ENCODE measurements around the gene BIRC5.
A peak's percentile ranks its signal among the peaks of the same experiment; 100 is the strongest.
"Not testable (repeated sequence)": the region's sequence is repeated elsewhere in the genome, so short reads cannot be mapped to it uniquely, and the experiment has no call there.

BIRC5 gene

DNA sequence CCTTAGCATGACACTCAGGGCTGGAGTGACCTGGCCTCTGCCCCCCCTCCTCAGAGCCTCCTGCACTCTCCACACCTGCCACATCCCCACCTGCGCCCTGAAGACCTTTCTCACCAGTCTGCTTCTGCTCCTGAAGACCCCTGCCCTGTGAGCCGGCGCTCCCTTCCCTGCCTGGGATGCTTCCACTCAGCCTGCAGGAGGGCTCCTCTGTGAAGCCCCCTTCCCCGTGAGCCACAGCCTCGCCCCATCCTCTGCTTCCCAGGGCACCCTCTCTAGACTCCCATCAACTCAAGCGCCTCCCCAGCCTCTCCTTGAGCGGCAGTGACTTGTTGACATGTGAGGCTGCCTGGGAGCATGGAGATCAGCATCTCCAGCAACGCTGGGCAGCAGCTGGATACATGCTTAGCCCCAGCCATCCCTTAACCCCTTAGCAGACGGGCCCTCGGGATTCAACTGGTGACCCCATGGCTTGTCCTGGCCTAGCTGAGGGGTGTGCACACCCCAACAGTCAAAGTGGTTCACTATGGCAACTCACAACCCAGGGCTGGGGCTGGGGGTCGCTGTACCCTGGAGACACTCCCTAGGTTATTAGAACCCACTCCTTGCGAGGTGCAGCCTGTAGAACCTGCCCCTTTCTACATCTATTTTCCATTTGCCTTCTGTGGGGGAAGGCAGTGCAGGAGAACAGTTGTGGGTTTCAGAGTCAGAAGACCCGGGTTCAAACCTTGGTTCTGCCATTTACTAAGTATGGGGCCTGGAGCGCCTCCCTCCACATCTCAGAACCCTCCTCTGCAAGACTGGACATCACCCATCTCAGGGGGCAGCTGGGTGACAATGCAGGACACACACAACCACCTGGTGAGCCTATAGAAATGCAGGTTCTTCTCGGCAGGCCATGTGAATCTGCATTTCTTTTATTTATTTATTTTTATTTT, 38.9 kb downstream of the BIRC5 start:
- Histone ChIP-seq H3K27me3 (ENCODE audit: control insufficient read depth, insufficient read depth, low read length) (no peaks in the 10 kb centered on the region), H3K27ac (ENCODE audit: low read depth, low read length) (no peak overlapping the region), H3K9ac (ENCODE audit: low read length) (no peak overlapping the region), H3K4me1 (ENCODE audit: control insufficient read depth, insufficient read depth, low read length) (peaks cover 2% of the 10 kb centered on the region), H3K4me3 (ENCODE audit: low read length) (no peak overlapping the region), H3K36me3 (ENCODE audit: control insufficient read depth, insufficient read depth, low read length) (no peaks in the 10 kb centered on the region)

DNA sequence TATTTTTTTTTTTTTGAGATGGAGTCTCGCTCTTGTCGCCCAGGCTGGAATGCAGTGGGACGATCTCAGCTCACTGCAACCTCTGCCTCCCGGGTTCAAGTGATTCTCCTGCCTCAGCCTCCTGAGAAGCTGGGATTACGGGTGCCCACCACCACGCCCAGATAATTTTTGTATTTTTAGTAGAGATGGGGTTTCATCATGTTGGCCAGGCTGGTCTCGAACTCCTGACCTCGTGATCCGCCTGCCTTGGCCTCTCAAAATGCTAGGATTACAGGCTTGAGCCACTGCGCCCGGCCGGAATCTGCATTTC, 39.5 kb downstream of the BIRC5 start:
- peak overlapping the region; percentile 66 for H3K9ac ChIP-seq (ENCODE audit: low read length)
- not testable (repeated sequence) for H3K4me1 ChIP-seq (ENCODE audit: control insufficient read depth, insufficient read depth, low read length); H3K27me3 ChIP-seq (ENCODE audit: control insufficient read depth, insufficient read depth, low read length); H3K27ac ChIP-seq (ENCODE audit: low read depth, low read length); H3K36me3 ChIP-seq (ENCODE audit: control insufficient read depth, insufficient read depth, low read length)
- H3K4me3 ChIP-seq (ENCODE audit: low read length), result peak overlapping the region; percentile 96

GRCh38 chr17:78253946-78254672, 40.1 kb downstream of the BIRC5 start:
- Histone ChIP-seq H3K4me3 (ENCODE audit: low read length) (peak overlapping the region; percentile 96), H3K27ac (ENCODE audit: low read depth, low read length) (peak overlapping the region; percentile 81), H3K4me1 (ENCODE audit: control insufficient read depth, insufficient read depth, low read length) (peaks cover 2% of the 10 kb centered on the region), H3K36me3 (ENCODE audit: control insufficient read depth, insufficient read depth, low read length) (no peaks in the 10 kb centered on the region), H3K9ac (ENCODE audit: low read length) (peak overlapping the region; percentile 66), H3K27me3 (ENCODE audit: control insufficient read depth, insufficient read depth, low read length) (no peaks in the 10 kb centered on the region)

GRCh38 chr17:78255029-78255656, 41.1 kb downstream of the BIRC5 start:
- H3K27ac ChIP-seq (ENCODE audit: low read depth, low read length), result no peak overlapping the region

DNA sequence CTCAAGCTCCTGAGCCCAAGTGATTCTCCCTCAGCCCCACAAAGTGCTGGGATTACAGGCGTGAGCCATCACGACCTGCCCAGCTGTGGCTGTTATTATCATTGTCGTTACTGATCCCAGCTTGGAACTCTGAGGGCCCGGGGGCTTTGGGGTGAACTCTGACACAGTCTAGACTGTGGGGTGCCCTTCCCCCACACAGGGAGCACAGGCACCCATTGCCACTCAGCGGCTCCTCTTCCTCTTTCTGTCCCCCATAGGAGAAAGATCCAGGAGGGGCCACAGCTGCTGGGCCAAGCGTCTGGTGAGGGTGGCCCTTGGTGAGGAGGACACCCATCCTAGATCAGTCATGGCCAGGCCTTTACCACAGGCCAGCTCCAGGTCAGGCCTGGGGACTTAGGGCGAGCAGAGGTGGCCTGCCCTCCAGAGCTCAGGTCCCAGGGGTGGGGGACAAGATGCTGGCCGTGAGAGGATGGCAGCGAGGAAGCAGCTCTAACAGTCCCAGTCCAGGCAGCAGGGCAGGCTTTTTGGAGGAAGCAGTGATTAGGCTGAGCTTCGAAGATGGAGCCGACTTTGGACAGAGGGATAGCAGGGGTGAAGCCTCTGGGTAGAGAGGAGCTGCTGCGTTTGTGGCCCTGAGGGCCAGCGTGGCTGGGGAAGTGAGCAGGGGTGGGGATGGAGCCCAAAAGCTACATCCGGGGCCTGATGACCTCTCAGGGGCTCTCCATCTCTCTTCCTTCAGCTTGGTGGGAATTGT, 42.1 kb downstream of the BIRC5 start:
- Histone ChIP-seq H3K27me3 (ENCODE audit: control insufficient read depth, insufficient read depth, low read length) (no peaks in the 10 kb centered on the region), H3K36me3 (ENCODE audit: control insufficient read depth, insufficient read depth, low read length) (no peaks in the 10 kb centered on the region), H3K4me3 (ENCODE audit: low read length) (no peak overlapping the region), H3K27ac (ENCODE audit: low read depth, low read length) (no peak overlapping the region), H3K4me1 (ENCODE audit: control insufficient read depth, insufficient read depth, low read length) (peaks cover 2% of the 10 kb centered on the region), H3K9ac (ENCODE audit: low read length) (no peak overlapping the region)

More at GRCh38 chr17:78255029-78255656, 41.1 kb downstream of the BIRC5 start:
- Histone ChIP-seq H3K9ac (ENCODE audit: low read length) (no peak overlapping the region), H3K4me3 (ENCODE audit: low read length) (no peak overlapping the region), H3K27me3 (ENCODE audit: control insufficient read depth, insufficient read depth, low read length) (no peaks in the 10 kb centered on the region), H3K36me3 (ENCODE audit: control insufficient read depth, insufficient read depth, low read length) (no peaks in the 10 kb centered on the region), H3K4me1 (ENCODE audit: control insufficient read depth, insufficient read depth, low read length) (peaks cover 2% of the 10 kb centered on the region)

DNA sequence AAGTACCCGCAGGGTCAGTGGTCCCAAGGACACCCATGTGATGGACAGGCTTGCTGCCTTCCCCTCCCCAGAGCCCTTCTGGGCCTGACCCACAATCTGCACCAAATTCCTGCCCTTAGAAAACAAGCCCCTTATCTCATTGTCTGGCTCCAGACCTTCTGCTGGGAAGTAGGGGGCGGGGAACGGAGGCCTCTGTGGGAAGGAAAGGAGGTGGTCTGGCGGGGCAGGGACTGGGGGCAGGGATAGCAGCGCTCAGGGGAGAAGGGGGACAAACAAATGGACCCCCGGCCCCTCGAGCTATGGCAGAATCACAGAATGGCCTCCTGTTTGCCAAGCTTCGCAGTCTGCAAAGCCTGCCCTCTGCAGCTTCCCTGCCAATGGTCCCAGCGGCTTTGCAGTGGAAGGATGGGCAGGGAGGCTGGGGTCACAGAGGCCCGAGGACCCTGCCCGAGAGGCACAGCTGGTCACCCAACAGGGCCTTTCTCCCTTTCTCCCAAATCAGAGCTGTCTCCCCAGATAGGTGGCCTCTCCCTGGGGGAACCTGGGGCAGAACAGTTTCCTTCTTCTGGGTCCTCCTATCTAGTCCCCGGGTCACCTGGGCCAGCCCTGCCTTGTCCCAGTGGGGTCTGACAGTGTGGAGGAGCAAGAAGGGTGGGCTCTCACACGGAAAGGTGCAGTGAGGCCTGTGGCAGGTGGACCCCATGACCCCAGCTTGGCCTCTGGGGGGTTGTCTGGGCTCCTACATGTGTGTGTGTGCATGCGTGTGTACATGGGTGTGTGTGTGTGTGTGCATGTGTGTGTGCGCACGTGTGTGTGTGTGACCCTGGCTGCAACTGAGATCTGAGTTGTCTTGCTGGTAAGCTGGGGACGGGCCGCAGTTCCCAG, 42.9 kb downstream of the BIRC5 start:
- Histone ChIP-seq H3K4me3 (ENCODE audit: low read length) (no peak overlapping the region), H3K27me3 (ENCODE audit: control insufficient read depth, insufficient read depth, low read length) (no peaks in the 10 kb centered on the region), H3K36me3 (ENCODE audit: control insufficient read depth, insufficient read depth, low read length) (no peaks in the 10 kb centered on the region), H3K9ac (ENCODE audit: low read length) (no peak overlapping the region), H3K27ac (ENCODE audit: low read depth, low read length) (no peak overlapping the region), H3K4me1 (ENCODE audit: control insufficient read depth, insufficient read depth, low read length) (peaks cover 2% of the 10 kb centered on the region)

- peak overlapping the region; percentile 30 for H3K9ac ChIP-seq (ENCODE audit: low read length)
- no peaks in the 10 kb centered on the region for H3K27me3 ChIP-seq (ENCODE audit: control insufficient read depth, insufficient read depth, low read length)
- H3K4me1 ChIP-seq (ENCODE audit: control insufficient read depth, insufficient read depth, low read length), result peaks cover 2% of the 10 kb centered on the region
- peak overlapping the region; percentile 32 for H3K27ac ChIP-seq (ENCODE audit: low read depth, low read length)
- H3K4me3 ChIP-seq (ENCODE audit: low read length), result no peak overlapping the region
- no peaks in the 10 kb centered on the region for H3K36me3 ChIP-seq (ENCODE audit: control insufficient read depth, insufficient read depth, low read length)
Measured at GRCh38 chr17:78257810-78258322, 43.8 kb downstream of the BIRC5 start.

GRCh38 chr17:78258323-78259191, 44.5 kb downstream of the BIRC5 start:
- H3K27ac ChIP-seq (ENCODE audit: low read depth, low read length), result peak overlapping the region; percentile 32
- no peaks in the 10 kb centered on the region for H3K27me3 ChIP-seq (ENCODE audit: control insufficient read depth, insufficient read depth, low read length)
- peaks cover 2% of the 10 kb centered on the region for H3K4me1 ChIP-seq (ENCODE audit: control insufficient read depth, insufficient read depth, low read length)
- H3K36me3 ChIP-seq (ENCODE audit: control insufficient read depth, insufficient read depth, low read length), result no peaks in the 10 kb centered on the region
- H3K4me3 ChIP-seq (ENCODE audit: low read length), result peak overlapping the region; percentile 4
- peak overlapping the region; percentile 30 for H3K9ac ChIP-seq (ENCODE audit: low read length)

DNA sequence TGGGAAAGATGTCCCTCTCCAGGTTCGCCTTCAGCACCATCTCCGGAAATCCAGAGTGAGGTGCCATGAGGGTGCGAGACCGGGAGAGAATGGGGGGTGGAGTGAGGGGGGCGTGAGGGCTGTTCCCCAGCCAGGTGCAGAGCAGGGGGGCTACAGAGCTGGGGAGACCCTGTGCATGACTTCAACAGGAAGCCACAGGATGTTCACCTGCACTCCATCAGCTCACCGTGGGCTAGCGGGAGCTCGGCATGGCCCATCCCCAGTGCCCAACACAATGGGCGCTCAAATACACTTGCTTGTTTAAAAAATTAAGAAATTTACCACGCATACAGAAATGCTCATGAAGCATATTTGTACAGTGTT, 45.1 kb downstream of the BIRC5 start:
- Histone ChIP-seq H3K27me3 (ENCODE audit: control insufficient read depth, insufficient read depth, low read length) (no peaks in the 10 kb centered on the region), H3K9ac (ENCODE audit: low read length) (no peak overlapping the region), H3K36me3 (ENCODE audit: control insufficient read depth, insufficient read depth, low read length) (no peaks in the 10 kb centered on the region), H3K4me1 (ENCODE audit: control insufficient read depth, insufficient read depth, low read length) (no peaks in the 10 kb centered on the region), H3K27ac (ENCODE audit: low read depth, low read length) (no peak overlapping the region), H3K4me3 (ENCODE audit: low read length) (no peak overlapping the region)

DNA sequence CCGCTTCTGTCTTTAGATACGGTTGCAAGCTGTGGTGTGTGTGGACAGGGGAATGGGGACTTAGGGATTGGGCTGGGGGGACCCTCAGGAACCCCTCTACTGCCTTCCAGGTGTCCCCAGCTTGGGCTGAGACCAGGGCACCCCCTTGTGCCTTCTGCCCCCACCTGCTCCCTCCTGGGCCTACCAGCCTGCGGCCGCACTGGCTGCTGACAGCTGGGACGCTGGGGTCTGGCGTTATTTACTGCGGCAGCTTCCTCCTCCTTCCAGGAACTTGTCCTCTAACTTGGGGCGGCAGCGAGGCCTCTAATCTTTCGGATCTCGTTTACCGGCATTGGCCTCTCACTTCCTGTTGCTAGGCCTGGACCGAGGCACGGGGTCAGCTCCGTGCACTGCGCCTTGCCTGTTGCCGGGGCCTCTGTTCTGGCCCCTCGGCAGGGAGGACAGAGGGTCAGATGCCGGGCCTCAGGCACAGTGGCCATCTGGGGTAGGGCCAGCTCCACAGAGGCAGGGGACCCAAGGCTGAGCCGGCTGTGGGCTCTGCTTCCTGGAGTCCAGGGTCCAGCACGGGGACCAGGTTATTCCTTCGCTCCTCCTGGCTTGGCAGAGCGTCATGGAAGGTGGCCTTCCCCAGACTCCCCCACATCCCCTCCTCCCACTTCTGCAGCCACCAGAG, 49.1 kb downstream of the BIRC5 start:
- Histone ChIP-seq H3K27ac (ENCODE audit: low read depth, low read length) (no peak overlapping the region), H3K4me1 (ENCODE audit: control insufficient read depth, insufficient read depth, low read length) (no peaks in the 10 kb centered on the region), H3K4me3 (ENCODE audit: low read length) (no peak overlapping the region)

More for the DNA sequence above, 49.1 kb downstream of the BIRC5 start:
- Histone ChIP-seq H3K27me3 (ENCODE audit: control insufficient read depth, insufficient read depth, low read length) (no peaks in the 10 kb centered on the region), H3K9ac (ENCODE audit: low read length) (no peak overlapping the region), H3K36me3 (ENCODE audit: control insufficient read depth, insufficient read depth, low read length) (no peaks in the 10 kb centered on the region)

All from rectal smooth muscle tissue (tissue), 1 donor.